Testis (tissue), 5 donors: Measurements from ENCODE around the gene MUC13. TPM values are rescaled to one million over a fixed set of nuclear protein-coding genes. Genes with fewer than 3 reads are reported as not detected.

Experiments used
- DNase-seq: peaks from one replicate; pipeline ENCODE4 v3.0.0-alpha.2; 2019
- H3K27ac ChIP-seq, 2 donors: fragments of 200-600 bp; sonication (generic); one replicate each; pipeline ENCODE4 v1.5.1; 2019
- H3K27me3 ChIP-seq: fragments of 200-600 bp; sonication (generic); one replicate; pipeline ENCODE4 v1.5.1; 2019
- H3K36me3 ChIP-seq: fragments of 200-600 bp; sonication (generic); one replicate; pipeline ENCODE4 v1.5.1; 2017; ENCODE audit warnings: low read depth; ENCODE audit errors: missing control alignments
- H3K4me1 ChIP-seq: fragments of 200-600 bp; sonication (generic); one replicate; pipeline ENCODE4 v1.5.1; 2019
- H3K4me3 ChIP-seq, 2 donors: fragments of 200-600 bp; sonication (generic); one replicate each; pipeline ENCODE4 v1.5.1; 2017 to 2019
- H3K9me3 ChIP-seq: fragments of 200-600 bp; sonication (generic); one replicate; pipeline ENCODE4 v1.5.1; 2017
- POLR2A ChIP-seq: fragments of 450-650 bp; IDR thresholded peaks from one replicate; pipeline ENCODE4 v1.6.1; 2017; ENCODE audit warnings: antibody characterized with exemption, mild to moderate bottlenecking, moderate library complexity
- WGBS, 2 donors: methylation state at CpG; one replicate each; pipeline ENCODE4 v1.1.5; 2018; 5-methylcytosine and 5-hydroxymethylcytosine counted together
- intact Hi-C: fragments of 100-400 bp; cut with DNase I; formaldehyde crosslinking; loops from one replicate; pipeline ENCODE4 v1.15.1; 2023; ENCODE audit warnings: low total_unique reads
- long read RNA-seq, 2 donors: transcript quantifications; one replicate each; lab custom pipeline, GENCODE V29; 2026
- polyA plus RNA-seq: library from polyadenylated mRNA; stranded (reverse); fragments of 350-450 nt; fragmentation: Illumina TruSeq; extraction: RNeasy Lipid Tissue Mini Kit (QIAGEN cat#74804); gene quantifications from one replicate; pipeline ENCODE4 v1.2.3, GENCODE V29; 2014; ENCODE audit warnings: low read depth, low replicate concordance; ENCODE audit not compliant: insufficient read depth
- total RNA-seq, 2 donors: library from RNA; depleted of rRNA; stranded (reverse); fragments of >200 nt; gene quantifications; one replicate each; pipeline ENCODE4 v1.2.3, GENCODE V29; 2016
- TF ChIP-seq, protein P1 (sequence below), 3 experiments: fragments of 450-650 bp in 2 of 3; fragments of 200-600 bp in 1 of 3; sonication (generic) in 1 of 3; IDR thresholded peaks; one replicate each; pipeline ENCODE4 v1.5.1; 2016 to 2019; ENCODE audit warnings: antibody characterized with exemption in 3 of 3, mild to moderate bottlenecking in 2 of 3, moderate library complexity in 1 of 3

Gene MUC13, protein sequence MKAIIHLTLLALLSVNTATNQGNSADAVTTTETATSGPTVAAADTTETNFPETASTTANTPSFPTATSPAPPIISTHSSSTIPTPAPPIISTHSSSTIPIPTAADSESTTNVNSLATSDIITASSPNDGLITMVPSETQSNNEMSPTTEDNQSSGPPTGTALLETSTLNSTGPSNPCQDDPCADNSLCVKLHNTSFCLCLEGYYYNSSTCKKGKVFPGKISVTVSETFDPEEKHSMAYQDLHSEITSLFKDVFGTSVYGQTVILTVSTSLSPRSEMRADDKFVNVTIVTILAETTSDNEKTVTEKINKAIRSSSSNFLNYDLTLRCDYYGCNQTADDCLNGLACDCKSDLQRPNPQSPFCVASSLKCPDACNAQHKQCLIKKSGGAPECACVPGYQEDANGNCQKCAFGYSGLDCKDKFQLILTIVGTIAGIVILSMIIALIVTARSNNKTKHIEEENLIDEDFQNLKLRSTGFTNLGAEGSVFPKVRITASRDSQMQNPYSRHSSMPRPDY
- total RNA-seq = under 1 TPM; 0.19 to 0.24 TPM
- polyA plus RNA-seq = 0.34 TPM
- long read RNA-seq, donor 1 = 0 reads
- long read RNA-seq, donor 2 = 0 reads

GRCh38 chr3:124934577-124934976, at the start of gene MUC13:
Gene MUC13 (minus strand): TSS chr3:124934751. CDS start chr3:124934712, 39 bp downstream.
- no peaks in the 10 kb centered on the region for H3K4me1 ChIP-seq
- H3K9me3 ChIP-seq = no peaks in the 10 kb centered on the region
- no peaks in the 10 kb centered on the region for H3K36me3 ChIP-seq
- no peak within 1 kb of the TSS for H3K4me3 ChIP-seq
- intact Hi-C loops = no loop called here
- 85 to 92% methylated on average over 5 of the region's 5 CpGs for WGBS, 2 donors
- no peak for DNase-seq
- no peaks in the 10 kb centered on the region for H3K27me3 ChIP-seq
- no peak for TF ChIP-seq POLR2A
- TF ChIP-seq, protein P1, sequence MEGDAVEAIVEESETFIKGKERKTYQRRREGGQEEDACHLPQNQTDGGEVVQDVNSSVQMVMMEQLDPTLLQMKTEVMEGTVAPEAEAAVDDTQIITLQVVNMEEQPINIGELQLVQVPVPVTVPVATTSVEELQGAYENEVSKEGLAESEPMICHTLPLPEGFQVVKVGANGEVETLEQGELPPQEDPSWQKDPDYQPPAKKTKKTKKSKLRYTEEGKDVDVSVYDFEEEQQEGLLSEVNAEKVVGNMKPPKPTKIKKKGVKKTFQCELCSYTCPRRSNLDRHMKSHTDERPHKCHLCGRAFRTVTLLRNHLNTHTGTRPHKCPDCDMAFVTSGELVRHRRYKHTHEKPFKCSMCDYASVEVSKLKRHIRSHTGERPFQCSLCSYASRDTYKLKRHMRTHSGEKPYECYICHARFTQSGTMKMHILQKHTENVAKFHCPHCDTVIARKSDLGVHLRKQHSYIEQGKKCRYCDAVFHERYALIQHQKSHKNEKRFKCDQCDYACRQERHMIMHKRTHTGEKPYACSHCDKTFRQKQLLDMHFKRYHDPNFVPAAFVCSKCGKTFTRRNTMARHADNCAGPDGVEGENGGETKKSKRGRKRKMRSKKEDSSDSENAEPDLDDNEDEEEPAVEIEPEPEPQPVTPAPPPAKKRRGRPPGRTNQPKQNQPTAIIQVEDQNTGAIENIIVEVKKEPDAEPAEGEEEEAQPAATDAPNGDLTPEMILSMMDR (IDR thresholded peaks at IDR 0.05) = no peak
- H3K27ac ChIP-seq = no peak within 1 kb of the TSS

DNA sequence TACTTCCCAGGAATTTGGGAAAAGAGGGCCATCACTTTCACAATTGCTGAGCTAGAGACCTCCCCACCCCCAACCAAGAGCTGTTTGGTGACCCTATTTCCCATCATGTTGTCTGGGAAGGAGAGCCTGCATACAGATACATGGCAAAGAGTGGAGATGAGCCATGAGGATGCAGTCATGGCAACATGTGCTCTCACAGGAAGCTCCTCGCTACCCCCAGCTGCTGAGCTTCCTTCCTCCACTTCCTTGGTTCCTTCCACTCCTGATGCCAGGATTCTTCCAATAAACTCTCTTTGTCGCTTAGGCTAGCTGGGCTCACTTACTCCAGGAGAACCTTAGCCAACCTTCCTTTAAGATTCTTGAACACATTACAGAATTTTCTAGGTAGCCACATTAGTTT, 48.3 kb upstream of the MUC13 start:
- Histone ChIP-seq H3K4me1 (no peaks in the 10 kb centered on the region), H3K36me3 (no peaks in the 10 kb centered on the region), H3K9me3 (no peaks in the 10 kb centered on the region), H3K4me3 (no peak overlapping the region), H3K27me3 (no peaks in the 10 kb centered on the region), H3K27ac (no peak overlapping the region)
- TF ChIP-seq, protein P1 (IDR thresholded peaks at IDR 0.05) = no peak
- TF ChIP-seq POLR2A = no peak
- intact Hi-C loops = no loop called here
- 78 to 91% methylated on average over 2 of the region's 2 CpGs for WGBS, 2 donors
- DNase-seq = no peak

- 82 to 85% methylated on average over 5 of the region's 5 CpGs for WGBS, 2 donors
- intact Hi-C loops = no loop called here
- no peak overlapping the region for H3K27ac ChIP-seq
- H3K9me3 ChIP-seq = no peaks in the 10 kb centered on the region
- no peak for TF ChIP-seq POLR2A
- TF ChIP-seq, protein P1 (IDR thresholded peaks at IDR 0.05) = no peak
- no peaks in the 10 kb centered on the region for H3K36me3 ChIP-seq
- H3K4me1 ChIP-seq = no peaks in the 10 kb centered on the region
- DNase-seq = no peak
- no peak overlapping the region for H3K4me3 ChIP-seq
- no peaks in the 10 kb centered on the region for H3K27me3 ChIP-seq
Measured at GRCh38 chr3:124981472-124981871, 46.9 kb upstream of the MUC13 start.

DNA sequence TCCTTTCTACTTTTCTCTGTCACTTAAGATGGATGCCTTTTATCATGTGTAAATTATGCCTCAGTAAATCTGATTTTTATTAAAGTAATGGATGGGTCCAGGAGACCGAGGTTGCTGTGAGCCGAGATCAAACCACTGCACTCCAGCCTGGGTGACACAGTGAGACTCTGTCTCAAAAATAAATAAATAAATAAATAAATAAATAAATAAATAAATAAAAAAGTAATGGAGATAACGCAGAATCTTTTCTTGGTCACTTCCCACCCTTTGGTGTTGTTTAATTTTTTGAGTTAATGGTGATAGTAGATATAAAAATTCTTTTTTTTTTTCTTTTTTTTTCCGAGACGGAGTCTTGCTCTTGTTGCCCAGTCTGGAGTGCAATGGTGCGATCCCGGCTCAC, 44.1 kb upstream of the MUC13 start:
- no peaks in the 10 kb centered on the region for H3K4me1 ChIP-seq
- no peaks in the 10 kb centered on the region for H3K36me3 ChIP-seq
- intact Hi-C loops = no loop called here

More for the DNA sequence above, 44.1 kb upstream of the MUC13 start:
- no peak for TF ChIP-seq POLR2A
- TF ChIP-seq, protein P1 (IDR thresholded peaks at IDR 0.05) = no peak
- Histone ChIP-seq H3K27me3 (no peaks in the 10 kb centered on the region), H3K9me3 (no peaks in the 10 kb centered on the region), H3K4me3 (no peak overlapping the region), H3K27ac (no peak overlapping the region)
- DNase-seq = no peak
- 94 to 99% methylated on average over 7 of the region's 7 CpGs for WGBS, 2 donors
